ENCODE results near the gene GNAQ. TPM values are rescaled to one million over a fixed set of nuclear protein-coding genes. Genes with fewer than 3 reads are reported as not detected.

The GNAQ gene
- total and polyA plus RNA-seq, 2 of the 13 experiments (the other 11 are each of a cell fraction or from before 2014, with no cell fraction given) = 16.5 to 17.7 TPM

GRCh38 chr9:77793849-77794248 is 237.8 kb downstream of the GNAQ start:
- no peak for FAIRE-seq
- in situ Hi-C loops (cut with HindIII; ENCODE audit: extremely low pct_ligation_motif_present, low pct_unique_long_range_greater_than_20kb) = no loop called here
- no peak overlapping the region for H3K4me3 ChIP-seq (replicated peaks in 1 of 3; ENCODE audit: insufficient read depth in 1 of 3, low read depth in 2 of 3, low read length in 3 of 3)
- 100% methylated on average over 2 of the region's 2 CpGs for WGBS (ENCODE audit: low lambda C conversion rate)
- H4K20me1 ChIP-seq (ENCODE audit: insufficient read depth, low read length) = no peaks in the 10 kb centered on the region
- BruUV-seq (replicated peaks) = no TSS peak
- no peak for DNase-seq (ENCODE audit: low spot score)
- H3K27me3 ChIP-seq (ENCODE audit: control insufficient read depth in 1 of 2, insufficient read depth in 2 of 2, low read length in 2 of 2) = no peaks in the 10 kb centered on the region
- no peak overlapping the region for H3K9ac ChIP-seq (ENCODE audit: insufficient read depth, low read depth, low read length)
- H3K9me3 ChIP-seq (ENCODE audit: low read length) = no peaks in the 10 kb centered on the region
- POLR2A ChIA-PET = no interaction called here
- ATAC-seq = no peak
- CTCF ChIA-PET (ENCODE audit: low intra/inter-chr PET ratio, low total read pairs) = no interaction called here
- no peaks in the 10 kb centered on the region for H3K4me1 ChIP-seq (ENCODE audit: insufficient read depth, low read length)
- H3K4me2 ChIP-seq (ENCODE audit: low read depth, low read length) = no peak overlapping the region
- intact Hi-C loops (cut with micrococcal nuclease; ENCODE audit: unreplicated experiment) = no loop called here
- H2AFZ ChIP-seq (ENCODE audit: low read length) = no peak overlapping the region
- H3K36me3 ChIP-seq (replicated peaks in 1 of 2; ENCODE audit: control insufficient read depth in 1 of 2, insufficient read depth in 2 of 2, low read length in 2 of 2) = peaks cover 0 to 10% of the 10 kb centered on the region in 2 experiments; a peak in 1 of 5 replicates
- TF ChIP-seq ELF1 (CRISPR knock-in tag; IDR thresholded peaks at IDR 0.05) = no peak
- no peak for TF ChIP-seq ZNF451 (CRISPR knock-in tag; IDR thresholded peaks at IDR 0.05)
- TF ChIP-seq FOXO1 (CRISPR knock-in tag; IDR thresholded peaks at IDR 0.05) = no peak
- TF ChIP-seq, protein P1, sequence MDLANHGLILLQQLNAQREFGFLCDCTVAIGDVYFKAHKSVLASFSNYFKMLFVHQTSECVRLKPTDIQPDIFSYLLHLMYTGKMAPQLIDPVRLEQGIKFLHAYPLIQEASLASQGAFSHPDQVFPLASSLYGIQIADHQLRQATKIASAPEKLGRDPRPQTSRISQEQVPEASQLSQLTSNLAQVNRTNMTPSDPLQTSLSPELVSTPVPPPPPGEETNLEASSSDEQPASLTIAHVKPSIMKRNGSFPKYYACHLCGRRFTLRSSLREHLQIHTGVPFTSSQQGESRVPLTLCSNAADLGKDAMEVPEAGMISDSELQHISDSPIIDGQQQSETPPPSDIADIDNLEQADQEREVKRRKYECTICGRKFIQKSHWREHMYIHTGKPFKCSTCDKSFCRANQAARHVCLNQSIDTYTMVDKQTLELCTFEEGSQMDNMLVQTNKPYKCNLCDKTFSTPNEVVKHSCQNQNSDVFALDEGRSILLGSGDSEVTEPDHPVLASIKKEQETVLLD (CRISPR knock-in tag; IDR thresholded peaks at IDR 0.05; ENCODE audit: low read depth) = no peak
- TF ChIP-seq GABPB1 (CRISPR knock-in tag; IDR thresholded peaks at IDR 0.05) = no peak
- TF ChIP-seq ZNF644 (CRISPR knock-in tag; IDR thresholded peaks at IDR 0.05; ENCODE audit: low read depth) = no peak
- TF ChIP-seq UBTF (CRISPR knock-in tag; IDR thresholded peaks at IDR 0.05) = no peak
- H3K79me2 ChIP-seq (ENCODE audit: insufficient read depth, low read length) = no peaks in the 10 kb centered on the region
- H3K27ac ChIP-seq (ENCODE audit: extremely low read length, insufficient read depth, low read length) = no peak overlapping the region

Measured in HepG2 (cell line).